H1 (cell line): ENCODE results near the gene RTN4RL2. TPM values are rescaled to one million over a fixed set of nuclear protein-coding genes. Genes with fewer than 3 reads are reported as not detected.
A peak's percentile ranks its signal among the peaks of the same experiment; 100 is the strongest.

ENCODE experiments used
- E2F6 ChIP-seq: IDR thresholded peaks from 2 replicates; pipeline ENCODE4 v1.6.1; 2012; ENCODE audit warnings: inconsistent platforms
- SIN3A ChIP-seq, 2 experiments: IDR thresholded peaks in 1 of 2; conservative IDR thresholded peaks in 1 of 2; 2 replicates each; pipeline ENCODE4 v1.6.1; 2011 to 2012; ENCODE audit warnings: low read length in 2 of 2, improper control_type of control experiment in 1 of 2, low read depth in 1 of 2, mild to moderate bottlenecking in 1 of 2
- polyA plus RNA-seq, 7 experiments: library from polyadenylated mRNA; depleted of rRNA in 3 of 7; stranded (reverse) in 5 of 7; unstranded in 2 of 7; fragments of >200 nt in 5 of 7; fragments of 200-250 nt in 2 of 7; gene quantifications; 1 replicate in 5 of 7; 2 replicates in 1 of 7; 4 replicates in 1 of 7; pipeline versions ENCODE4 v1.2.1 to v1.2.3, GENCODE V29; 2011 to 2013; ENCODE audit warnings: missing spikeins in 2 of 7, mixed read lengths in 2 of 7
- total RNA-seq: library from RNA; stranded (reverse); fragmentation: NEBNext Ultra II Directional; extraction: Animal tissue kit (Norgen Biotek cat#: 25700); gene quantifications from 2 replicates; pipeline ENCODE4 v1.2.1, GENCODE V29; 2021

RTN4RL2 gene
- total and polyA plus RNA-seq, 2 of the 8 experiments (the other 6 are each of a cell fraction or from before 2014, with no cell fraction given), result 11.4 to 23.7 TPM

DNA sequence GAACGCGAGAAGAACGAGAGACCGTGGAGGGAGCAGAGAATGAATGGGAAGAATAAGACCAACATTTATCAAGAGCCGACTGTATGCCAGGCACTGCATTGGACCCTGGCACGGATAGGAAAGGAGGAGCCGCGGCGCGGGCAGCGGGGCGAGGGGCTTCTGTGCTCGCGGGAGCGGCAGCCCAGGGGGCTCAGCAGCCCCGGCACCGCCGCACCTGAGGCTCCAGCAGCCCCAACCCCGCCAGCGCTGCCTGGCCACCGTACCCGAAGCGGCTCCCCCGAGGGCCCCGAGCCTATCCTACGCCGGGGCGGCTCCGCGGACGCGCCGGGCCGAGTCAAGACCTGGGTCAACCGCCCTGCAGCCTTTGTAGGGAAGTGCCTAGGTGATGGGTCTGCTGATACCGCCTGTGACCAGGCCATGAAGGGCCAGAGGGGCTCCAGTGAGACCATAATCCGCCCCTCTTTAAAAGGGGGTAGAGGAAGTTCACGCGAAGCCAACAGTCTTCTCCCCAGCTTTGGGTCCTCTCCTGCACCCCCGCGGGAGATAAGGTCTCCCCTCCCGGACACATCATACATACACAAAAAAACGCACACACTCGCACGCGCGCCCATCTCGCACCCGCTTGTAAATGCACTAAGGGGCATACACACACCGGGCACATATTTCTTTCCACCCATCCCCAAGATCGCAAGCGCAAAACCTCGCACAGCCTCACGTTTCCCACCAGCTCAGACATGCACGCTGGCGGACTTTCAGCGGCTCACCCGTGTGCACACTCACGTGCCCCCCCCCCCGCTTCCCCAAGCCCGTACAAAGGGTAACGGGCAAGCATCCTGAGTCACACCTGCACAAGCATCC lies 935 bp upstream of the RTN4RL2 start (continued):
- TF ChIP-seq SIN3A (conservative IDR thresholded peaks at IDR 0.05 in 1 of 2, IDR thresholded peaks at IDR 0.05 in 1 of 2; ENCODE audit: low read depth in 1 of 2, low read length in 2 of 2), result no peak; a peak in 1 of 4 replicates
- peak; percentile 69; the same call in 1 of the 2 replicates for TF ChIP-seq E2F6
